ENCODE results near the gene MOB3C.
"Not testable (repeated sequence)": the region's sequence is repeated elsewhere in the genome, so short reads cannot be mapped to it uniquely, and the experiment has no call there.

The MOB3C gene

GRCh38 chr1:46616277-46617107, at the start of gene MOB3C:
Gene MOB3C, minus strand, starts transcription at chr1:46616811. Its CDS starts 3,490 bp downstream, at chr1:46613321.
- peak; percentile 77 for DNase-seq

DNA sequence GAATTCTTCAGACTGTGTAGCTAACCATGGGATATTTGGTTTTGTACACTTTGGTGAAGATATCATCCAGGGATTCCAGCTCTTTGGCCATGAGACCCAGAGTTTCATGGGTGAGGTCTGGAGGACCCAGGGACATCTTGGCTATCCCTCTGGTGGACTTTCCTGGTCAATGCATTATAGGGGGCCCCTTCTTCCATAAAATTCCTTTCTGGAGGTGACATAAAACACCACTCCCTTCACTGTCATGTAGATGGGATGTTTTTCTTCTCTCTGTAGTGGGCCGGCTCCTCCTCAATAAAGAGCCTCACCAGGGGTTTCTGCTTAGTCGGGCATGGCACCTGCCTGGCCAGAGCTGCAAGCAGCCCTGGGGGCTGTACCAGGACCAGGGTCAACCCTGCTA, 49.4 kb upstream of the MOB3C start:
- DNase-seq, result no peak

DNA sequence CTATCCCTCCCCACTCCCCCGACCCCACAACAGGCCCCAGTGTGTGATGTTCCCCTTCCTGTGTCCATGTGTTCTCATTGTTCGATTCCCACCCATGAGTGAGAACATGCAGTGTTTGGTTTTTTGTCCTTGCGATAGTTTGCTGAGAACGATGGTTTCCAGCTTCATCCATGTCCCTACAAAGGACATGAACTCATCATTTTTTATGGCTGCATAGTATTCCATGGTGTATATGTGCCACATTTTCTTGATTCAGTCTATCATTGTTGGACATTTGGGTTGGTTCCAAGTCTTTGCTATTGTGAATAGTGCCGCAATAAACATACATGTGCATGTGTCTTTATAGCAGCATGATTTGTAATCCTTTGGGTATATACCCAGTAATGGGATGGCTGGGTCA, 46.3 kb upstream of the MOB3C start:
- DNase-seq, result not testable (repeated sequence)

GRCh38 chr1:46660116-46660515, 43.5 kb upstream of the MOB3C start:
- DNase-seq, result not testable (repeated sequence)

GRCh38 chr1:46659307-46659870, 42.8 kb upstream of the MOB3C start:
- no peak for DNase-seq

DNA sequence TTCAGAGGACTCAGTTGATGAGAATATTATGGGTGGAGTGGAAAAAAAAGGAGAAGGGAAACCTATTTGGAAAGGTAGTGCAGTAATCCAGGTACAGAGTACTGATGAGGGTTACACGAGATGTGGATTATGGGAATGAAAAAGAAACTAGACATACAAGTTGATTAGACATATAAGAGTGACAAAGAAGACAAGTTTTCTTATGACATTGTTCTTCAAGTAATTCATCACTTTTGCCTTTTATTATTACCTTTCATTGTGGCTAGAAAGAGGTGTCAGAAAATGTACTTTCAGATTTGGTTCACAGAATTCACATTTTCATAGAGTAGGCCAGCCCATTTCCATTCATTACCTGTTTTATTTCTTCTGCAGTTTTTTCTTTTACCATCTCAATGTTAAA, 41.2 kb upstream of the MOB3C start:
- no peak for DNase-seq

- no peak for DNase-seq
These were observed 40.0 kb upstream of the MOB3C start for GRCh38 chr1:46656643-46657042.

GRCh38 chr1:46655848-46656247, 39.2 kb upstream of the MOB3C start:
- DNase-seq, result no peak

- not testable (repeated sequence) for DNase-seq
These were observed 38.1 kb upstream of the MOB3C start for GRCh38 chr1:46654698-46655097.

- DNase-seq, result no peak
These were observed 37.4 kb upstream of the MOB3C start for GRCh38 chr1:46654012-46654411.

DNA sequence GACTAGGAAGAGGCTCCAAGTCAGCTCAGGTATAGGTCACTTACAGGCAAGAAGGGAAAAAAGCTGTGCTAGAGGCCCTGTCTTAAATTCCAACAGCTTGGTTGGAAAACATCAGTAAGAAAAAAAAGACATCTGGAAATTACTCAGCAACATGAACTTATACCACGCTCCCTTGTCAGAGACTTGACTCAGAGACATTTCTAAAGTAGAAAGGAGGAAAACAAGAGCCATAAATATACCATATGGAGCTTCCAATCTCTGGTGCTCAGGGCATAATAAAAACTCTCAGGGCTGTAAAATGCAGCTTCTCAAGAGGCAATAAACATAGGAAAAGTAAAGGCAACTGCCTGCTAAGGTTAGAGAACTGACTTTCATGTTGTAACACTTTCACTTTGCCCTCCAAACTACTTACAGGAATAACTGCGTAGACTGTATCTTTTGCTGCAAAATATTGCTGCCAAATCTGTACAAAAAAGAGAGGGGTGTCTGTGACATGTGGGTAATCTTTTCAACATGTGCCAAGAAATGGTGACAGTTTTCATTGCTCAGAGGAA, 36.9 kb upstream of the MOB3C start:
- no peak for DNase-seq

GRCh38 chr1:46652321-46653100, 35.9 kb upstream of the MOB3C start:
- no peak for DNase-seq

- not testable (repeated sequence) for DNase-seq
These were observed 34.5 kb upstream of the MOB3C start for GRCh38 chr1:46651152-46651551.

DNA sequence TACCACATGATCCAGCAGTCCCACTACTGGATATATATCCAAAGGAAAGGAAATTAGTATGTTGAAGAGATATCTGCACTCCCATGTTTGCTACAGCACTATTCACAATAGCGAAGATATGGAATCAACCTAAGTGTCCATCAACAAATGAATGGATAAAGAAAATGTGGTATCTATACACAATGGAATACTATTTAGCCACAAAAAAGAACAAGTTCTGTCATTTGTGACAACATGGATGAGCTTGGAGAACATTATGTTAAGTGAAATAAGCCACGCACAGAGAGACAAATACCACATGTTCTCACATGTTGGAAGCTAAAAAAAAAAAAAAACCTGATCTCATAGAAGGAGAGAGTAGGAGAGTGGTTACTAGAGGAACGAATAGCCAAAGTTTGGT, 33.9 kb upstream of the MOB3C start:
- DNase-seq, result no peak

DNA sequence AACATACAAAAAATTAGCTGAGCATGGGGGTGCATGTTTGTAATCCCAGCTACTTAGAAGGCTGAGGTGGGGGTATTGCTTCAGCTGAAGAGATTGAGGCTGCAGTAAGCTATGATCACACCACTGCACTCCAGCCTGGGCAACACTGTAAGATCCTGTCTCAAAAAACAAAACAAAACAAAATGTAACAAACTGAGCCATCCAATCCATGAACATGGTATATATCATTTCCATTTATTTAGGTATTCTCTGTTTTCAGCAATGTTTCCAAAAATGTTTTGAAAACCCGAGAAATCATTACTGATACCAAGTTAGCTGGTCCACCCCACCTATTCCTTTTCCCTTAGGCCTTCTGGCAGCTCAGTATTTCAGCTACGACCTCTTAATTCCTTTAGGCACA, 33.2 kb upstream of the MOB3C start:
- DNase-seq, result no peak

GRCh38 chr1:46647611-46648010, 31.0 kb upstream of the MOB3C start:
- no peak for DNase-seq

- no peak for DNase-seq
These were observed 30.2 kb upstream of the MOB3C start for GRCh38 chr1:46646844-46647243.

DNA sequence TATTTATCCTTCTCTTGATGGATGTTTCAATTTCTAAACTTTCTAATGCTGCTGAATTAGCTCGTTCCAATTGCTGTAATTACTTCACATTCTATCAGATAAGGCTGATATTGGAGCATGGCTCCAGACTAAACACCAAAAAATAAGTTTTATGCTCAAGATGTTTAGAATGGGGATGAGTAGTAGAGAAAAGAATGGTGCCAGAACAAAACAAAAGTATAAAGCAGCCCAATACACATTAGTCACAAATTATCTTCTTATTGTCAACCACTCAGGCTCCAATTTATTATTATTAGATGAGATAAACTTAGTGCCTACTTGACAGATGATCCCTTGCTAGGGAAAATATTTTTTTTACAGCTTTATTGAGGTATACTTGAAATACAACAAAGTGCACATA, 29.7 kb upstream of the MOB3C start:
- no peak for DNase-seq

GRCh38 chr1:46645815-46646214, 29.2 kb upstream of the MOB3C start:
- no peak for DNase-seq

DNA sequence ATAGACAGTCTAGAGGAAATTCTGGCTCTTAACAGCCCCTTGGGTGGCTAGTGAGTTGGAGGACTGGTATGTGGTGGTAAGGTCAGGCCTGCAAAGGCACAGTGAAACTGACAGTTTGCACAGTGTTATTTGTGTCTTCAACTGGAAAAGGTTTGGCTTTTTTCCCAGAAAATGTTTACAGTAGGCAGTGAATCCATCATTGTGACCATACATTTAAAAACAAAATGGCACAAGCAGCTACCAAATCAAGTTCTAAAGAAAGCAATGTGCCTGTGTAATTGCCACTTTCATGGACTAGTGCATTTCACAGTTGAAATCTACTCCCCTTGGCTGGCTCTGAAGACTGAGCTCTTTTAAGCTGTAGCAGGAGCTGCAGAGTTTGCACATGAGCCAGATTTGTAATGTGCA, 26.8 kb upstream of the MOB3C start:
- no peak for DNase-seq

GRCh38 chr1:46642115-46642680, 25.6 kb upstream of the MOB3C start:
- no peak for DNase-seq

DNA sequence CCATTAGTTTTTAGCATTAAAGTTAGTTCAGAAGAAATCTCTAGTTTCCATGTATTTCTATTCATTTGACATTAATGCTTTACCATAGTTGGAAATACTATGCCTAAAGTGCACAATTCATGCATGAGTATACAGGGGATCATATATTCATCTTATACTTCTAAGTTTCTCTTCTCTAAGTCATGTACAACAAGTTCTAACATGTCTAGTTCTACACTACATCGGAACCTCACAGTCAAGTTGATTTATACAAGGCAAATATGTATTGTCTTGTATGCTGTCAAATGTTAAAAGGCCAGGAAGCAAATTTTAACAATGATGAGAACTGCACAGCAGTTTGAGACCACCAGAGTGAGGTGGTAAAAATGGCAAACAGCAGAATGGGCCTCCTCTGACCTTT, 22.9 kb upstream of the MOB3C start:
- no peak for DNase-seq

- no peak for DNase-seq
These were observed 22.3 kb upstream of the MOB3C start for GRCh38 chr1:46638921-46639320.
